Skeletal muscle cell (primary cell): ENCODE data around the gene CLTC.
"Not testable (repeated sequence)": the region's sequence is repeated elsewhere in the genome, so short reads cannot be mapped to it uniquely, and the experiment has no call there.

Experiments
- DNase-seq: peaks from one replicate; pipeline ENCODE4 v3.0.0-alpha.2; 2010; ENCODE audit warnings: low read depth
- H3K4me3 ChIP-seq: 2 replicates; pipeline ENCODE4 v1.5.1; 2011; ENCODE audit warnings: low read depth, mild to moderate bottlenecking, control low read depth, low read length, moderate library complexity

The CLTC gene

GRCh38 chr17:59619298-59620063 lies at the start of gene CLTC:
CLTC (plus strand) TSS chr17:59619895; CDS start chr17:59620132, 237 bp downstream.
- peak within 1 kb of the TSS; percentile 99 for H3K4me3 ChIP-seq
- DNase-seq: peak; percentile 95

GRCh38 chr17:59572301-59572924 lies 47.3 kb upstream of the CLTC start:
- H3K4me3 ChIP-seq: no peak overlapping the region
- DNase-seq: peak; percentile 43

GRCh38 chr17:59584168-59584567 lies 35.5 kb upstream of the CLTC start:
- not testable (repeated sequence) for H3K4me3 ChIP-seq, DNase-seq

- H3K4me3 ChIP-seq: no peak overlapping the region
- DNase-seq: no peak
These were observed 19.5 kb upstream of the CLTC start for GRCh38 chr17:59600169-59600568.

- no peak for DNase-seq
- no peak overlapping the region for H3K4me3 ChIP-seq
These were observed 18.6 kb upstream of the CLTC start for GRCh38 chr17:59601130-59601529.

GRCh38 chr17:59607061-59607460 lies 12.6 kb upstream of the CLTC start:
- DNase-seq: no peak
- H3K4me3 ChIP-seq: no peak overlapping the region

GRCh38 chr17:59607817-59608403 lies 11.8 kb upstream of the CLTC start:
- DNase-seq: no peak
- H3K4me3 ChIP-seq: no peak overlapping the region

- no peak overlapping the region for H3K4me3 ChIP-seq
- no peak for DNase-seq
These were observed 8.2 kb upstream of the CLTC start for GRCh38 chr17:59611503-59611902.

GRCh38 chr17:59616253-59616920 lies 3.3 kb upstream of the CLTC start:
- no peak for DNase-seq
- no peak overlapping the region for H3K4me3 ChIP-seq

- no peak overlapping the region for H3K4me3 ChIP-seq
- DNase-seq: no peak
These were observed 2.5 kb upstream of the CLTC start for GRCh38 chr17:59617156-59617732.

GRCh38 chr17:59619035-59619297 lies 729 bp upstream of the CLTC start:
- no peak for DNase-seq
- peak overlapping the region; percentile 99 for H3K4me3 ChIP-seq

GRCh38 chr17:59620064-59620359 lies 317 bp downstream of the CLTC start:
- no peak for DNase-seq
- H3K4me3 ChIP-seq: peak overlapping the region; percentile 99

GRCh38 chr17:59620518-59621259 lies 994 bp downstream of the CLTC start:
- no peak for DNase-seq
- H3K4me3 ChIP-seq: peak overlapping the region; percentile 99

GRCh38 chr17:59621771-59622170 lies 2.1 kb downstream of the CLTC start:
- no peak for DNase-seq
- peak overlapping the region; percentile 99 for H3K4me3 ChIP-seq

GRCh38 chr17:59623151-59623550 lies 3.5 kb downstream of the CLTC start:
- DNase-seq: no peak
- peak overlapping the region; percentile 15 for H3K4me3 ChIP-seq

- no peak for DNase-seq
- no peak overlapping the region for H3K4me3 ChIP-seq
These were observed 7.1 kb downstream of the CLTC start for GRCh38 chr17:59626756-59627155.

GRCh38 chr17:59627274-59627673 lies 7.6 kb downstream of the CLTC start:
- no peak for DNase-seq

GRCh38 chr17:59627770-59628171 lies 8.1 kb downstream of the CLTC start:
- no peak overlapping the region for H3K4me3 ChIP-seq
- DNase-seq: no peak

More at GRCh38 chr17:59627274-59627673, 7.6 kb downstream of the CLTC start:
- H3K4me3 ChIP-seq: no peak overlapping the region

GRCh38 chr17:59629174-59629573 lies 9.5 kb downstream of the CLTC start:
- H3K4me3 ChIP-seq: no peak overlapping the region
- DNase-seq: no peak

- no peak overlapping the region for H3K4me3 ChIP-seq
- DNase-seq: no peak
These were observed 11.6 kb downstream of the CLTC start for GRCh38 chr17:59631276-59631675.
